SHP77 (cell line): Measurements from ENCODE around the gene MCF2L.
"Not testable (repeated sequence)": the region's sequence is repeated elsewhere in the genome, so short reads cannot be mapped to it uniquely, and the experiment has no call there.

Source experiments
- DNase-seq, 2 experiments: peaks; one replicate each; lab custom pipeline; 2025; lab: John Stamatoyannopoulos, UW

Gene MCF2L

GRCh38 chr13:113064534-113065405 is 95.8 kb downstream of the MCF2L start:
- no peak for DNase-seq

- no peak for DNase-seq
These were observed 96.6 kb downstream of the MCF2L start for GRCh38 chr13:113065406-113066141.

- no peak for DNase-seq
These were observed 97.1 kb downstream of the MCF2L start for GRCh38 chr13:113066142-113066455.

GRCh38 chr13:113066746-113067145 is 97.7 kb downstream of the MCF2L start:
- DNase-seq: no peak

GRCh38 chr13:113069861-113070805 is 101.1 kb downstream of the MCF2L start:
- no peak for DNase-seq

- no peak for DNase-seq
These were observed 101.8 kb downstream of the MCF2L start for GRCh38 chr13:113070855-113071254.

- DNase-seq: no peak
These were observed 103.4 kb downstream of the MCF2L start for GRCh38 chr13:113072376-113072775.

GRCh38 chr13:113073942-113074341 is 104.9 kb downstream of the MCF2L start:
- no peak for DNase-seq

- DNase-seq: no peak
These were observed 105.4 kb downstream of the MCF2L start for GRCh38 chr13:113074401-113074800.

- DNase-seq: no peak
These were observed 105.9 kb downstream of the MCF2L start for GRCh38 chr13:113074876-113075275.

GRCh38 chr13:113075711-113076110 is 106.7 kb downstream of the MCF2L start:
- no peak for DNase-seq

GRCh38 chr13:113076681-113077401 is 107.8 kb downstream of the MCF2L start:
- DNase-seq: no peak

GRCh38 chr13:113077566-113077952 is 108.5 kb downstream of the MCF2L start:
- no peak for DNase-seq

- no peak for DNase-seq
These were observed 109.2 kb downstream of the MCF2L start for GRCh38 chr13:113077953-113078901.

- no peak for DNase-seq
These were observed 110.1 kb downstream of the MCF2L start for GRCh38 chr13:113078902-113079780.

- DNase-seq: not testable (repeated sequence)
These were observed 110.7 kb downstream of the MCF2L start for GRCh38 chr13:113079781-113080080.

- no peak for DNase-seq
These were observed 111.4 kb downstream of the MCF2L start for GRCh38 chr13:113080361-113080831.

- no peak for DNase-seq
These were observed 112.0 kb downstream of the MCF2L start for GRCh38 chr13:113080901-113081521.
